Mucosa of rectum (tissue), 2 donors: ENCODE measurements around the gene CDK2.

Experiments
- H3K27ac ChIP-seq, 2 donors: one replicate each; pipeline ENCODE4 v1.7.0; 2013; ENCODE audit warnings: inconsistent platforms in 2 of 2, low read depth in 2 of 2, low read length in 2 of 2
- H3K27me3 ChIP-seq, 2 donors: one replicate each; pipeline ENCODE4 v1.7.0; 2013; ENCODE audit warnings: low read length in 2 of 2; ENCODE audit not compliant: control insufficient read depth in 2 of 2, insufficient read depth in 2 of 2
- H3K36me3 ChIP-seq, 2 donors: one replicate each; pipeline ENCODE4 v1.7.0; 2013; ENCODE audit warnings: low read length in 2 of 2; ENCODE audit not compliant: control insufficient read depth in 2 of 2, insufficient read depth in 2 of 2
- H3K4me1 ChIP-seq, 2 donors: one replicate each; pipeline ENCODE4 v1.7.0; 2013; ENCODE audit warnings: low read length in 2 of 2, mild to moderate bottlenecking in 1 of 2; ENCODE audit not compliant: control insufficient read depth in 2 of 2, insufficient read depth in 2 of 2
- H3K4me3 ChIP-seq, 2 donors: one replicate each; pipeline ENCODE4 v1.7.0; 2013; ENCODE audit warnings: low read length in 2 of 2
- H3K9ac ChIP-seq, 2 donors: one replicate each; pipeline ENCODE4 v1.7.0; 2013; ENCODE audit warnings: low read length in 2 of 2, low read depth in 1 of 2, mild to moderate bottlenecking in 1 of 2
- H3K9me3 ChIP-seq, 2 donors: one replicate each; pipeline ENCODE4 v1.7.0; 2013; ENCODE audit warnings: low read length in 2 of 2; ENCODE audit not compliant: control insufficient read depth in 2 of 2
- donor health status: healthy.
- donor health status: Normal muscosa, but diverticular disease.

Gene CDK2

DNA sequence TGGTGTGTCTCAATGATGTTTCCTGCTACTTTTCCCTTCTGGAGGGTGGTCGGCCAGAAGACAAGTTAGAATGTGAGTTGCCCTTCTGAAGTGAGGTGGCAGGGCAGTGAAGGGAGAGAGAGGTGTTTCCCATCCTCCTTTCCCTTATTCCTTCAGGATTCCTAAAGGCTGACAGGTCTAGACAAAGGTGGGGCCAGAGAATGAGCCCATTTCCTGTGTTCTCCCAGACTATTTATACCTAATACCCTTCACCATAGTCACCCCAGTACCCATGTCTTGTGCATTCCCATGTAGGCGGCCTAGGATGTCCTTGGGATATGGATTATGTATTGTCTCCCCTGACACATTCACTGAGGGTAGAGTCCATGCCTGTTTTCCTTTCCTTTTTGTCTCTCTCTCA, 28.6 kb upstream of the CDK2 start:
- H3K9me3 ChIP-seq, result no peaks in the 10 kb centered on the region
- no peak overlapping the region for H3K4me3 ChIP-seq
- H3K27ac ChIP-seq, result no peak overlapping the region
- H3K4me1 ChIP-seq, result peaks cover 18 to 26% of the 10 kb centered on the region in 2 donors
- H3K27me3 ChIP-seq, result no peaks in the 10 kb centered on the region
- H3K36me3 ChIP-seq, result peaks cover 44 to 57% of the 10 kb centered on the region in 2 donors
- no peak overlapping the region for H3K9ac ChIP-seq

- Histone ChIP-seq H3K27ac (peak overlapping the region in 1 of 2 donors; percentile 17), H3K36me3 (peaks cover 44 to 59% of the 10 kb centered on the region in 2 donors), H3K9ac (no peak overlapping the region), H3K27me3 (no peaks in the 10 kb centered on the region), H3K4me1 (peaks cover 13 to 18% of the 10 kb centered on the region in 2 donors), H3K9me3 (no peaks in the 10 kb centered on the region), H3K4me3 (no peak overlapping the region)
These were observed 27.7 kb upstream of the CDK2 start for GRCh38 chr12:55938826-55939501.

- Histone ChIP-seq H3K36me3 (peaks cover 45 to 65% of the 10 kb centered on the region in 2 donors), H3K27me3 (no peaks in the 10 kb centered on the region), H3K4me1 (peaks cover 10 to 13% of the 10 kb centered on the region in 2 donors), H3K9ac (peak overlapping the region; percentile 2 to 70), H3K4me3 (peak overlapping the region; percentile 35 to 37), H3K27ac (peak overlapping the region; percentile 62 to 79), H3K9me3 (no peaks in the 10 kb centered on the region)
These were observed 26.4 kb upstream of the CDK2 start for GRCh38 chr12:55940065-55940732.

DNA sequence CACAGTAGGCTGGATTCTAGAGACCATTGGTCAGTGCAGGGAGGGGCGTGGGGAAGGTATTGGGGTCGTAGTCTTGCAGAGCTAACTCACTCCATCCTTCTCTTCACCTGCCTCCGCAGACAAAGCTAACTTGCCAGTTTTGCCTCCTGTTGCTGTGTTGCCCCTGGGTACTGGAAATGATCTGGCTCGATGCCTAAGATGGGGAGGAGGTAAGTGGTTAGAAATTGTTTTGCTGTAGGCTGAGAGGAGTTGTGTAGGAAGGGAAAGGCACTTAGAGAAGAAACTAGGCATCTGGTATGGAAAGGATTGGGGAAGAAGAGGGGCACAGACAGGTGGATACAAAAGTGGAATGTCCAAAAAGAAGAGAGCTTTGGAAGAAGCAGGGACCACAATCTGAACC, 24.6 kb upstream of the CDK2 start:
- Histone ChIP-seq H3K36me3 (peaks cover 43 to 63% of the 10 kb centered on the region in 2 donors), H3K9ac (no peak overlapping the region), H3K4me3 (no peak overlapping the region), H3K9me3 (no peaks in the 10 kb centered on the region), H3K4me1 (peaks cover 10 to 13% of the 10 kb centered on the region in 2 donors), H3K27me3 (no peaks in the 10 kb centered on the region), H3K27ac (no peak overlapping the region)

GRCh38 chr12:55942577-55943136, 24.0 kb upstream of the CDK2 start:
- no peaks in the 10 kb centered on the region for H3K9me3 ChIP-seq
- no peak overlapping the region for H3K27ac ChIP-seq
- peaks cover 41 to 57% of the 10 kb centered on the region in 2 donors for H3K36me3 ChIP-seq
- H3K9ac ChIP-seq, result no peak overlapping the region
- no peaks in the 10 kb centered on the region for H3K27me3 ChIP-seq
- no peak overlapping the region for H3K4me3 ChIP-seq
- peaks cover 10 to 13% of the 10 kb centered on the region in 2 donors for H3K4me1 ChIP-seq

GRCh38 chr12:55946553-55946952, 20.1 kb upstream of the CDK2 start:
- Histone ChIP-seq H3K4me3 (no peak overlapping the region), H3K9me3 (no peaks in the 10 kb centered on the region), H3K9ac (no peak overlapping the region), H3K27ac (no peak overlapping the region), H3K27me3 (no peaks in the 10 kb centered on the region), H3K4me1 (no peaks in the 10 kb centered on the region), H3K36me3 (peaks cover 16 to 36% of the 10 kb centered on the region in 2 donors)

DNA sequence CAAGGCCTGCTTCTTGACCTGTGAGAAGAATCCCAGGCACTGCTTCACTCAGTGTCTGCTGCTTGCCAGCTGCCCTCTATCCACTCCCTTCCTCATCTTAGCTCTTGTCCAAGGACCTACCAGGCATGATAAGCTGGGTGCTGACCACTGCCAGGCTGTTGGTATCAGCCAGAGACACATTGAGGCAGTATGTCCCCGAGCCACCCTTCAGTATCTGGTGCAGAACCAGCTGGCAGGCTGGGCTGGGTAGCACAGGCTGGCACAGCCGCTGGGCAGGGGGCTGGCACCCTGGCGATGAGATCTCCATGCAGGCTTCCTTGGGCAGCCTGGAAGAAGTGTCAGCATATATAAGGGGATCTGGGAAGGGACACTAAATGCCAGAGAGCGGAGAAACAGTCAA, 11.3 kb upstream of the CDK2 start:
- Histone ChIP-seq H3K4me3 (no peak overlapping the region), H3K36me3 (peaks cover 25 to 33% of the 10 kb centered on the region in 2 donors), H3K27ac (no peak overlapping the region), H3K27me3 (no peaks in the 10 kb centered on the region), H3K4me1 (peaks cover 6 to 8% of the 10 kb centered on the region in 2 donors), H3K9me3 (no peaks in the 10 kb centered on the region), H3K9ac (no peak overlapping the region)

- H3K36me3 ChIP-seq, result peaks cover 25 to 33% of the 10 kb centered on the region in 2 donors
- no peak overlapping the region for H3K4me3 ChIP-seq
- no peaks in the 10 kb centered on the region for H3K9me3 ChIP-seq
- H3K9ac ChIP-seq, result no peak overlapping the region
- no peaks in the 10 kb centered on the region for H3K27me3 ChIP-seq
- H3K27ac ChIP-seq, result no peak overlapping the region
- peaks cover 6 to 8% of the 10 kb centered on the region in 2 donors for H3K4me1 ChIP-seq
These were observed 10.7 kb upstream of the CDK2 start for GRCh38 chr12:55955800-55956508.

DNA sequence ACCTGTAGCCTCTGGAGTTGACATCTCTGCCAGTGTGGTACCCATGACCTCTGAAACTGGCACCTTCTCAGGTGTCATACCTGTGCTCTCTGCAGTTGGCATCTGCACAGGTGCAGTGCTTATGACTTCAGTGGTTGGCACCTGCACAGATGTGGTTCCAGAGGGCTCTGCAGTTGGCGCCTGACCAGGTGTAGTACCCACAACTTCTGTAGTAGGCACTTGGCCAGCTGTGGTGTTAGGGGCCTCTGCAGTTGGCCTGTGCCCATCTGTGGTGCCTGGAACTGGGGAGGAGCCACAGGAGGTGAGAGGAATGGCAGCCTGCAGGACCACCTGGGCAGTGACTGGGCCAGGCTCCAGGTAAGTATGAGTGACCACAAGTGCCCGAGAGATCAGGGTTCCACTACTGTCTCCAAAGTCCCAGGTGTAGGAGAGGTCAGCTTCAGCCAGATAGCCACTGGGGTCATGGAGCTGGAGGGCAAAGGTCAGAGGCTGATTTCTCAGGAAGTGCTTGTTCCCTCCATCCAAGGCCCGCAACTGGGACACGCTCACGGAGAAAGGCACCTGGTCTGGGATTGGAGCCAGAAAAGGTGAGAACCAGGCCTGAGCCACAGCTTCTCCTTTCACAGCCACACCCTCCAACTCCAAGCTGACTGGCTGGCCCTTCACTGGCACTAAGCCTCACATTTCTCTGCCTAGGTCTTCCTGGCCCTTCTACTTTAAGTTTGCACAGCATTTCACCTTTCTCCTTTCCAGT, 9.3 kb upstream of the CDK2 start:
- Histone ChIP-seq H3K9ac (no peak overlapping the region), H3K27ac (no peak overlapping the region), H3K36me3 (peaks cover 15 to 20% of the 10 kb centered on the region in 2 donors), H3K9me3 (no peaks in the 10 kb centered on the region), H3K27me3 (no peaks in the 10 kb centered on the region), H3K4me3 (no peak overlapping the region), H3K4me1 (peaks cover 6 to 8% of the 10 kb centered on the region in 2 donors)
